Mesodermal cell (in vitro differentiated cells): ENCODE data around the gene KIZ.

Experiments used
- H3K27ac ChIP-seq: 2 replicates; pipeline ENCODE4 v1.7.0; 2013; ENCODE audit warnings: mild to moderate bottlenecking, low read depth, low read length, moderate library complexity; ENCODE audit not compliant: severe bottlenecking
- H3K36me3 ChIP-seq: 2 replicates; pipeline ENCODE4 v1.7.1; 2013; ENCODE audit warnings: mild to moderate bottlenecking, low read length, moderate library complexity; ENCODE audit not compliant: control insufficient read depth, insufficient read depth
- H3K4me1 ChIP-seq: one replicate; pipeline ENCODE4 v1.7.1; 2013; ENCODE audit warnings: mild to moderate bottlenecking, low read length; ENCODE audit not compliant: insufficient read depth, control insufficient read depth, poor library complexity, severe bottlenecking
- H3K4me3 ChIP-seq: 2 replicates; pipeline ENCODE4 v1.7.0; 2013; ENCODE audit warnings: low read length, control low read depth, mild to moderate bottlenecking; ENCODE audit not compliant: insufficient read depth, poor library complexity, severe bottlenecking; ENCODE audit errors: extremely low read depth
- H3K9me3 ChIP-seq: 2 replicates; pipeline ENCODE4 v1.7.1; 2013; ENCODE audit warnings: mild to moderate bottlenecking, low read length, moderate library complexity; ENCODE audit not compliant: control insufficient read depth
- WGBS, 2 experiments: methylation state at CpG; one replicate each; pipeline ENCODE4 v1.1.5; 2013; ENCODE audit warnings: missing lambda C conversion rate in 2 of 2; ENCODE audit not compliant: insufficient coverage in 2 of 2; 5-methylcytosine and 5-hydroxymethylcytosine counted together

Gene KIZ

DNA sequence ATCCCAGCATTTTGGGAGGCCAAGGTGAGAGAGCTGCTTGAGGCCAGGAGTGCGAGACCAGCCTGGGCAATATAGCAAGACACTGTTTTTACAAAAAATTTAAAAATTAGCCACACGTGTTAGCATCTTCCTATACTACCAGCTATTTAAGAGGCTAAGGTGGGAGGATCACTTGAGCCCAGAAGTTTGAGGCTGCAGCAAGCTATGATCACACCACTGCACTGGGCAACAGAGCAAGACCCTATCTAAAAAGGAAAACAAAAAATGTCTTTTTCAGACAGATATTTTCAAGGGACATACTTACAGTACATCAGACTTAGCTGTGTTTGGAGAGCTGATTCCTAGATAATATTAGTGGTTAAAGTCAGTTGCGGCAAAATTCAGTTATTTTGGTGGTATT is 104.3 kb downstream of the KIZ start:
- H3K9me3 ChIP-seq: no peaks in the 10 kb centered on the region
- no peak overlapping the region for H3K4me3 ChIP-seq
- 90 to 100% methylated on average over 2 of the region's 3 CpGs for WGBS, 2 experiments
- H3K27ac ChIP-seq: no peak overlapping the region
- no peaks in the 10 kb centered on the region for H3K4me1 ChIP-seq
- H3K36me3 ChIP-seq: no peaks in the 10 kb centered on the region

DNA sequence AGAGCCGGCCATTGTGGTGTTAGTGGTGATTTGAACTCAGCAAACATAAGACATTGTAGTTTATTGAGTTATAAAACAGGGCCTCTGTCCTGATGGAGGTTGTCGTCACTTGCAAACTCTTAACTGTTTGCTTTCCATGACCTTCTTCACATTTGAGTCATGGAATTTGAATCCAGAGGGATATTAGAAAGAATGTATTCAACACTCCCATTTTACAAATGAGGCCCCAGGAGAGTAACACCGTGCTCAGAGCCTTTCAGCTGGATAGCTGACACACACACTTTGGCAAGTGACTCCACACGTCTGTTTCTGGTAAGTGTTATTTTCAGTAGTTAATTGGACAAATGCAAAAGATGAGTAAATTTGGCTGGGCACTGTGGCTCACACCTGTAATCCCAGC is 104.8 kb downstream of the KIZ start:
- Histone ChIP-seq H3K36me3 (no peaks in the 10 kb centered on the region), H3K4me3 (no peak overlapping the region), H3K4me1 (no peaks in the 10 kb centered on the region), H3K27ac (no peak overlapping the region), H3K9me3 (no peaks in the 10 kb centered on the region)
- WGBS, 2 experiments: 93 to 100% methylated on average over 1 to 3 of the region's 4 CpGs

DNA sequence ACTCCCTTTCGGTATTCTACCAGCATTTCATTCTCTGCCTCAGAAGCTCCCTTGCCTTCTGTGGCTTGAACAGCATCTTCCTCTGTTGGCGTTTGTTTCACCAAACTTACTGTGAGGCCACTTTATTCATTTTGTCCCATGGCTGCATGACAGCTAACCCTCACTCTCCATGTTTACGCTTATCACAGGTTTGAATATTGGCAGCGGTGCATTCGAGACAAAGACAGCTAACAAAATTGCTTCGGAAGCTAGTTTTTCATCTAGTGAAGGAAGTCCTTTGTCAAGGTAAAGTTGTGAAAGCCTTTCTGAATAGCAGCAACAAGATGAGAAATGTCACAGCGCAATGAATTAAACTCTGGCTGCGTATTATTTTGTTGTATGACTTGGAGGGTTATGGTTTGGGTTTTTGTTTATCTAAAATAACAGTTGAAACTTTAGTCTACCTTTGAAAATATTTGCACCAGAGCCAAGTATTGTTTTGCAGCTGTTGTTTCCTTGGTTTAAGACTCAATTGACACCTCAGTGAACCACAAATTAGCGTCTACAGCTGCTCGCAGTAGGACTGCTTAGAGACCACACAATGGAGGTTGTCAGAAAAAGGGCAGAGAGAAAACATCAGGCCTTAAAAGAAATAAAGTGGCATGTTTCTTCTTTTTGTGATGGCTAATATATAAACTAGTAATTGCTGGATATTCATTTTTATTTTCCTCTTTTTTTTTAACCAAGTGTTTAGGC is 106.8 kb downstream of the KIZ start:
- H3K36me3 ChIP-seq: no peaks in the 10 kb centered on the region
- H3K4me3 ChIP-seq: no peak overlapping the region
- H3K27ac ChIP-seq: no peak overlapping the region
- H3K9me3 ChIP-seq: no peaks in the 10 kb centered on the region
- no peaks in the 10 kb centered on the region for H3K4me1 ChIP-seq
- WGBS, 2 experiments: 75 to 82% methylated on average over 9 to 10 of the region's 10 CpGs

DNA sequence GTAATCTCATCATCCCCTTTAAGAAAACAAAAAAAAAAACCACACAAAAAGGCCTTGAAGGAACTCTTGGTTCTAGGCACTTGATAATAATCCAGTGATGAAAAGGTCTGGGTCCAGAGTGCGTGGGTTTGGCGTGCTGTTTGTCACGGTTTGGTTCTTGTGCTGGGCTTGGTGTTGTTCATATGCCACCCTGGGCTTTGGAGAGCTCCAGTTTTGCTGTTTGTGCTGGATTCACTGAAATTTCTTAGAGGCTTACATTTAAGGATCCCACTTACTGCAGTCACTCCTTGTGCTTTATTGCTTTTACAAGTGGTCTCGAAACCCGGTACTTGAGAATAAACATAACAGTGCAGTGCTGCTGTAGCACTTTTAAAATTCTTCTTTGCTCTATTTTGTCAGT is 108.4 kb downstream of the KIZ start:
- H3K4me1 ChIP-seq: no peaks in the 10 kb centered on the region
- no peaks in the 10 kb centered on the region for H3K36me3 ChIP-seq
- no peaks in the 10 kb centered on the region for H3K9me3 ChIP-seq
- H3K4me3 ChIP-seq: no peak overlapping the region
- H3K27ac ChIP-seq: no peak overlapping the region
- WGBS, 2 experiments: 87 to 93% methylated on average over 4 to 5 of the region's 5 CpGs

DNA sequence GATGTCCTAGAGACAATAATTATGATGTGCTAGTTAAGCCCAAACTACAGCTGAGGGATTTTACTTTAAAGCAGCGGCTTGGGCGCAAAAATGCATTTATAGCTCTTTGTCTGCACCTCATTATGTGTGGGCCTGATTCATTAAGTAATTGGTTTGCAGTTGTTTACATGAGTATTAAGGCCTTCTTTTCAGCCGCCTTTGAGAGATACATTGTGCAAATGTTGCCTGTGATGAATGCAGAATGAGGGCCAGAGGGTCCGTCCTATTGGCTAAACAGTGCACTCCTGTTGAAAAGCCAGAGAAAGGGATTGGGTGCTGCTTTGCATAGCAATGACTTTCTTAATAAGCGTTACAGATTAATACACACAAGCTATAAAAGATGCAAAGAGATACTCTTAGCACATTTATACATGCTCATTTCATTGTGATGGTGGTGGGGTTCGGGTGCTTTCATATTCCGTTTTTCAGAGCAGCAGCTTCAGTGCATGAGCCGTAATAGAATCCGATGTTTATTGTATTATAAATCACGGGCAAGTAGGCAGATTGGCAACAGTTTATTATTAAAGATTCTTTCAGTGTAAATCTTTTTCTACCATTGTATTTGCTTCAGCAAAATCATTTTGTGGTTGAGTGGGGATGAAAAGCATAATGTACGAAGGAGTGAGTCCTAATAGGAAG is 109.1 kb downstream of the KIZ start:
- no peaks in the 10 kb centered on the region for H3K4me1 ChIP-seq
- no peaks in the 10 kb centered on the region for H3K36me3 ChIP-seq
- WGBS, 2 experiments: 71 to 77% methylated on average over 4 to 8 of the region's 11 CpGs
- H3K4me3 ChIP-seq: no peak overlapping the region
- no peak overlapping the region for H3K27ac ChIP-seq
- H3K9me3 ChIP-seq: no peaks in the 10 kb centered on the region

DNA sequence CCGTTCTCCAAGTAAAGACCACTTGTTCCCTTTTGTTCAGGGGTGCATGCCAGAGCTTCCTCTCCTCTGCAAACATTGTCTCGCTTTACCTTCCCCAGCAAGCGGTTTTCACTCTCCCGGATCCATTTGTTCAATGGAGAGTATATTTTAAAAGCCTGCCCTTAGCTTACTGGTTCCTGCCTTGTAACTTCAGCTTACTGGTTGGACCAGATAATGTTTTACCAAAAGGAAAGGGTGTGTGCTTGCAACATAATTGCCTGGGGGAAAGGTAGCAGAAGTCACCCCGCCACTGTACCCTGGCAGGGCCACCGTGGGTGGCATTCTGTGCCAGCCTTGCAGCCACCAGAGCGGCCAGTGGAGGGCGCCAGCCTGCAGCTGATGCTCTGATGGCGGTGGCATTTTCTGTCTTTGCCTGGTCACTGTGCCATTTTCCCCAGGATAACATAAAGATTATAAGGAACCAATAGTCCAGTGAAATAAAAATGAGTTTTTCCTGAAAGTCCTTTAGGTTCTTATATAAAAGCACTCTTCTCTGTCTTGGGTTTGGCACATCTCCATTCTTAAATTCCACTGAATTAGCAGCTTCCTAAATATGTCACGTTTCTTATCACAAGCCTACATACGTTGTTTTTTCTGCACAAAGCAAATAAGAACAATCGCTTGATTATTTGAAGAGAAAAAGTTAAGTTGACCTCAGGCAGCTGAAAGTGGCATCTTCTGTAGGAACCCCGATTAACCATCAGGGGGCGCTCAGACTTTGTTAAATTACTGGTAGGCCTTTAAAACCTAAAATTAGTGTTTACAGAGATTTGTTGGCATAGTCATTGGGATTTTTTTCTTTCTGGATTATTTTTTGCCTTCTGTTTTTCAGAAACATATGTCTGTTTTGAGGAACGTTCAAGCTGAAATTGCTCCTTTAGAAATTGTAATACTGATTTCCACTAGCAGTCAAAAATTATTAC is 109.9 kb downstream of the KIZ start:
- no peak overlapping the region for H3K27ac ChIP-seq
- H3K36me3 ChIP-seq: no peaks in the 10 kb centered on the region
- WGBS, 2 experiments: 28 to 31% methylated on average over 3 to 9 of the region's 15 CpGs
- H3K9me3 ChIP-seq: no peaks in the 10 kb centered on the region
- H3K4me3 ChIP-seq: no peak overlapping the region
- H3K4me1 ChIP-seq: no peaks in the 10 kb centered on the region

DNA sequence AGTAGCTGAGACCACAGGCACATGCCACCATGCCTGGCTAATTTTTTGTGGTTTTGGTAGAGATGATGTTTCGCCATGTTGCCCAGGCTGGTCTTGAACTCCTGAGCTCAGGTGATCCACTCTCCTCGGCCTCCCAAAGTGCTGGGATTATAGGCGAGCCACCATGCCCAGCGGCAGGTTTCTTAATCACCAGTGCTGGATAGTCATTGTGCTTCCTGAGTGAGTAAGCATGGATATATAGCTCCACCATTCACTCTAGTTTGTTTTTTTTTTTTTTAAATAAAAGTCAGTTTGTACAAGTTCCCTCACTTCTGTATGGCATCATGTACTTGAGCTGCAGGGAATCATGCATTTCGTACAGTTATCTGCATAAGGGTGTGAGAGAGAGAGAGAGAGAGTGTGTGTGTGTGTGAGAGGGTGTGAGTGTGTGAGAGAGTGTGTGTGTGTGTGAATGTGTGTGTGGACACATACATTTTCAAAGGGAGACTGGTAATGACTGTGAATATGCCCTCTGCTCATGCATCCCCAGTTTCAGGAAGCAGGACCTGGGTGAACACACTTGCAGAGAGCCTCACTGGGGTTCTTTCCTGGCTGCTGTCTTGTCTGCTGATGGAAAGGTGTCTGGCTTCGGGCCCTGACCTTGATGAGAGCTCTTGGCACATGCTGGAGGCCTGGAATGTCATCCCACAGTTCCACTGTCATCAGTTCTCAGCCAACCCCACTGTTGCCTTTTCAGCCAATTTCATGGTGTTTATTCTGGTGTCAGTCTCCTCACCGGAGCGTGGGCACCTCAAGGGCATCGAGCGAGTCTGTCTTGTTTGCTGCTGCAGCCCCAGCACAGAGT is 112.3 kb downstream of the KIZ start:
- no peaks in the 10 kb centered on the region for H3K4me1 ChIP-seq
- no peaks in the 10 kb centered on the region for H3K36me3 ChIP-seq
- H3K4me3 ChIP-seq: no peak overlapping the region
- H3K9me3 ChIP-seq: no peaks in the 10 kb centered on the region
- no peak overlapping the region for H3K27ac ChIP-seq
- WGBS, 2 experiments: 87 to 89% methylated on average over 8 to 9 of the region's 10 CpGs

DNA sequence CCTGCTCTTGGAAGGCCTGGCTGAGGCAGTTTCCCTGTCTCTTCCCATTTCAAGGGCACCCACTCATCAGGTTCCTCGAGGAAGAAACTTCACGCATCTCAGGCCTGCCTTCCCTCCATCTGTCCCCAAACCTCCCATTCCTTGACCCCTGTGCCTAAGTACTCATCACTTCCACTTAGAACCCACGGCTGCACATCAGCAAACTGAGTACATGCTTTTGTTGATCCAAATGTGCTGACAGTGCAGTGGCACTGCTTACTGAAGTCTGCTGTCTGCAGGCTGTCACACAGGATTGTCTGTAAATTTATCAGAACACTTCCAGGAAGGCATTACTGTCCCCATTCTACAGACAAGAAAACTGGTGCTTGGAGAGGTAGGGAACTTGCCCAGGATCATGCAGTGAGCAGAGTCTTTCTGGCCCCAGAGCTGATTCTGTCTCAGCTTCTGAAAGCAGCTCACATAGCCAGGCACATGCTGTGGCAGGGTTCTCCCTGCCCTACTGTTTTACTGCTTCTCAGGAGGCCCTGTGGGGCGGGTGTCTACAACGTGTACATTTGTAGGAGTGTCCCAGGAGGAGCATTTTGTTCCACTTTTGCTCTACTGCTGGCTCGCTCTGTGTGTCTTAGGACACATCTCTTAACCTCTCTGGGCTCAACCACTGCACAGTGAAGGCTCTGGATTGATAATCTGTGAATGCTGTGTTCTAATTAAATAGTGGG is 113.1 kb downstream of the KIZ start:
- H3K4me3 ChIP-seq: no peak overlapping the region
- H3K36me3 ChIP-seq: no peaks in the 10 kb centered on the region
- WGBS, 2 experiments: 74 to 84% methylated on average over 5 of the region's 6 CpGs
- no peaks in the 10 kb centered on the region for H3K4me1 ChIP-seq
- H3K9me3 ChIP-seq: no peaks in the 10 kb centered on the region
- H3K27ac ChIP-seq: no peak overlapping the region

DNA sequence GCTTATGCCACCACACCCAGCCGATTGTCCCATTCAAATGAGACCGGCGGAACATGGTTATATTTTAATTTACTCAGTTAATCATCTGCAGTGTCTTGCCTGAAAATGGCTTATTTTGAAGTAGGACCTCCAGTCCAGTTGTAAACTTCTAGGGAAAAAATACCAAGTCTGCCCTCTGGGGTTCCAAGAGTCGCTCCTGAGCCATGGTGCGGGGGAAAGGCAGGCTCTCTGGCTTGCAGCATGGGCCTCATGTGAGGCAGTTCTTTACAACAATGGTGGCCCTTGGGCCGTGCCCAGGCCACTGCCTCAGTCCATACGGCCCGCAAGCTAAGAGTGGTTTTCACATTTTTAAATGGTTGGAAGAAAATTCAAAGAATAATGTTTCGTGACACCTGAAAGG is 114.5 kb downstream of the KIZ start:
- no peaks in the 10 kb centered on the region for H3K36me3 ChIP-seq
- H3K27ac ChIP-seq: no peak overlapping the region
- H3K9me3 ChIP-seq: no peaks in the 10 kb centered on the region
- 85 to 92% methylated on average over 5 of the region's 9 CpGs for WGBS, 2 experiments
- H3K4me3 ChIP-seq: no peak overlapping the region
- no peaks in the 10 kb centered on the region for H3K4me1 ChIP-seq
